Measurements from ENCODE around the gene SHLD2.
"Not testable (repeated sequence)": the region's sequence is repeated elsewhere in the genome, so short reads cannot be mapped to it uniquely, and the experiment has no call there.

SHLD2 gene

GRCh38 chr10:87092376-87092860 lies 2.6 kb upstream of the SHLD2 start:
- peak overlapping the region; percentile 78 for H3K4me3 ChIP-seq (ENCODE audit: low read length)
- H3K4me1 ChIP-seq (ENCODE audit: insufficient read depth, low read length): peaks cover 15% of the 10 kb centered on the region
- H3K9me3 ChIP-seq (ENCODE audit: insufficient read depth, low read depth, low read length): no peaks in the 10 kb centered on the region
- H3K27ac ChIP-seq (ENCODE audit: low read length): no peak overlapping the region
- H3K36me3 ChIP-seq (ENCODE audit: insufficient read depth, low read depth, low read length): peaks cover 17% of the 10 kb centered on the region; the same call in 1 of the 2 replicates
- no peaks in the 10 kb centered on the region for H3K27me3 ChIP-seq (ENCODE audit: insufficient read depth, low read length)
- H3K9ac ChIP-seq (ENCODE audit: low read depth, low read length): peak overlapping the region; percentile 82; the same call in 1 of the 2 replicates

- no peaks in the 10 kb centered on the region for H3K9me3 ChIP-seq (ENCODE audit: insufficient read depth, low read depth, low read length)
- H3K4me1 ChIP-seq (ENCODE audit: insufficient read depth, low read length): peaks cover 15% of the 10 kb centered on the region
- peak overlapping the region; percentile 82; the same call in 1 of the 2 replicates for H3K9ac ChIP-seq (ENCODE audit: low read depth, low read length)
- H3K27me3 ChIP-seq (ENCODE audit: insufficient read depth, low read length): no peaks in the 10 kb centered on the region
- peak overlapping the region; percentile 78 for H3K4me3 ChIP-seq (ENCODE audit: low read length)
- H3K27ac ChIP-seq (ENCODE audit: low read length): no peak overlapping the region
- H3K36me3 ChIP-seq (ENCODE audit: insufficient read depth, low read depth, low read length): peaks cover 11% of the 10 kb centered on the region; the same call in 1 of the 2 replicates
Observed at GRCh38 chr10:87092861-87093631, 2.0 kb upstream of the SHLD2 start.

GRCh38 chr10:87093632-87094372 lies 1.2 kb upstream of the SHLD2 start:
- Histone ChIP-seq H3K4me3 (ENCODE audit: low read length) (peak overlapping the region; percentile 78), H3K9me3 (ENCODE audit: insufficient read depth, low read depth, low read length) (no peaks in the 10 kb centered on the region), H3K27me3 (ENCODE audit: insufficient read depth, low read length) (no peaks in the 10 kb centered on the region), H3K9ac (ENCODE audit: low read depth, low read length) (peak overlapping the region; percentile 82; the same call in 1 of the 2 replicates), H3K36me3 (ENCODE audit: insufficient read depth, low read depth, low read length) (peaks cover 10% of the 10 kb centered on the region; the same call in 1 of the 2 replicates), H3K27ac (ENCODE audit: low read length) (no peak overlapping the region), H3K4me1 (ENCODE audit: insufficient read depth, low read length) (peaks cover 15% of the 10 kb centered on the region)

GRCh38 chr10:87095236-87095945 lies 385 bp downstream of the SHLD2 start:
- H3K4me1 ChIP-seq (ENCODE audit: insufficient read depth, low read length): peaks cover 15% of the 10 kb centered on the region
- H3K9me3 ChIP-seq (ENCODE audit: insufficient read depth, low read depth, low read length): no peaks in the 10 kb centered on the region
- peaks cover 8% of the 10 kb centered on the region; the same call in 1 of the 2 replicates for H3K36me3 ChIP-seq (ENCODE audit: insufficient read depth, low read depth, low read length)
- peak overlapping the region; percentile 74 for H3K4me3 ChIP-seq (ENCODE audit: low read length)
- no peak overlapping the region for H3K27ac ChIP-seq (ENCODE audit: low read length)
- H3K9ac ChIP-seq (ENCODE audit: low read depth, low read length): peak overlapping the region; percentile 72; the same call in 1 of the 2 replicates
- H3K27me3 ChIP-seq (ENCODE audit: insufficient read depth, low read length): no peaks in the 10 kb centered on the region

- no peaks in the 10 kb centered on the region for H3K27me3 ChIP-seq (ENCODE audit: insufficient read depth, low read length)
- H3K27ac ChIP-seq (ENCODE audit: low read length): no peak overlapping the region
- H3K9me3 ChIP-seq (ENCODE audit: insufficient read depth, low read depth, low read length): no peaks in the 10 kb centered on the region
- no peaks in the 10 kb centered on the region for H3K4me1 ChIP-seq (ENCODE audit: insufficient read depth, low read length)
- no peak overlapping the region for H3K4me3 ChIP-seq (ENCODE audit: low read length)
- H3K9ac ChIP-seq (ENCODE audit: low read depth, low read length): no peak overlapping the region
- peaks cover 41% of the 10 kb centered on the region for H3K36me3 ChIP-seq (ENCODE audit: insufficient read depth, low read depth, low read length)
Observed at GRCh38 chr10:87101996-87102395, 7.0 kb downstream of the SHLD2 start.

- not testable (repeated sequence) for H3K9ac ChIP-seq (ENCODE audit: low read depth, low read length); H3K4me1 ChIP-seq (ENCODE audit: insufficient read depth, low read length); H3K27ac ChIP-seq (ENCODE audit: low read length); H3K4me3 ChIP-seq (ENCODE audit: low read length); H3K27me3 ChIP-seq (ENCODE audit: insufficient read depth, low read length); H3K9me3 ChIP-seq (ENCODE audit: insufficient read depth, low read depth, low read length)
- peaks cover 36% of the 10 kb centered on the region for H3K36me3 ChIP-seq (ENCODE audit: insufficient read depth, low read depth, low read length)
Observed at GRCh38 chr10:87104727-87105126, 9.7 kb downstream of the SHLD2 start.

GRCh38 chr10:87105446-87106124 lies 10.6 kb downstream of the SHLD2 start:
- peaks cover 35% of the 10 kb centered on the region for H3K36me3 ChIP-seq (ENCODE audit: insufficient read depth, low read depth, low read length)
- no peaks in the 10 kb centered on the region for H3K27me3 ChIP-seq (ENCODE audit: insufficient read depth, low read length)
- no peak overlapping the region for H3K9ac ChIP-seq (ENCODE audit: low read depth, low read length)
- no peaks in the 10 kb centered on the region for H3K9me3 ChIP-seq (ENCODE audit: insufficient read depth, low read depth, low read length)
- H3K4me3 ChIP-seq (ENCODE audit: low read length): no peak overlapping the region
- H3K4me1 ChIP-seq (ENCODE audit: insufficient read depth, low read length): no peaks in the 10 kb centered on the region
- H3K27ac ChIP-seq (ENCODE audit: low read length): no peak overlapping the region

- not testable (repeated sequence) for H3K4me3 ChIP-seq (ENCODE audit: low read length); H3K27ac ChIP-seq (ENCODE audit: low read length); H3K9me3 ChIP-seq (ENCODE audit: insufficient read depth, low read depth, low read length); H3K36me3 ChIP-seq (ENCODE audit: insufficient read depth, low read depth, low read length); H3K4me1 ChIP-seq (ENCODE audit: insufficient read depth, low read length); H3K27me3 ChIP-seq (ENCODE audit: insufficient read depth, low read length); H3K9ac ChIP-seq (ENCODE audit: low read depth, low read length)
Observed at GRCh38 chr10:87118122-87118521, 23.1 kb downstream of the SHLD2 start.

- H3K27ac ChIP-seq (ENCODE audit: low read length); H3K27me3 ChIP-seq (ENCODE audit: insufficient read depth, low read length); H3K36me3 ChIP-seq (ENCODE audit: insufficient read depth, low read depth, low read length); H3K4me3 ChIP-seq (ENCODE audit: low read length); H3K4me1 ChIP-seq (ENCODE audit: insufficient read depth, low read length); H3K9ac ChIP-seq (ENCODE audit: low read depth, low read length); H3K9me3 ChIP-seq (ENCODE audit: insufficient read depth, low read depth, low read length): not testable (repeated sequence)
Observed at GRCh38 chr10:87119029-87119428, 24.0 kb downstream of the SHLD2 start.

- H3K4me3 ChIP-seq (ENCODE audit: low read length); H3K9ac ChIP-seq (ENCODE audit: low read depth, low read length); H3K27ac ChIP-seq (ENCODE audit: low read length); H3K36me3 ChIP-seq (ENCODE audit: insufficient read depth, low read depth, low read length); H3K9me3 ChIP-seq (ENCODE audit: insufficient read depth, low read depth, low read length); H3K27me3 ChIP-seq (ENCODE audit: insufficient read depth, low read length); H3K4me1 ChIP-seq (ENCODE audit: insufficient read depth, low read length): not testable (repeated sequence)
Observed at GRCh38 chr10:87123351-87123750, 28.3 kb downstream of the SHLD2 start.

- not testable (repeated sequence) for H3K27me3 ChIP-seq (ENCODE audit: insufficient read depth, low read length); H3K9ac ChIP-seq (ENCODE audit: low read depth, low read length); H3K9me3 ChIP-seq (ENCODE audit: insufficient read depth, low read depth, low read length); H3K27ac ChIP-seq (ENCODE audit: low read length); H3K36me3 ChIP-seq (ENCODE audit: insufficient read depth, low read depth, low read length); H3K4me1 ChIP-seq (ENCODE audit: insufficient read depth, low read length); H3K4me3 ChIP-seq (ENCODE audit: low read length)
Observed at GRCh38 chr10:87127048-87127447, 32.0 kb downstream of the SHLD2 start.

Data from iPS-20b (cell line).